HG03378 (cell line): Measurements from ENCODE around the gene ACTG1.

ENCODE experiments used
- ATAC-seq: cut with Tn5 transposase; IDR thresholded peaks from one replicate; pipeline ENCODE4 v1.9.1; 2021; ENCODE audit warnings: mild to moderate bottlenecking, moderate library complexity; ENCODE audit not compliant: unreplicated experiment

ACTG1 gene

GRCh38 chr17:81512562-81513371, at the start of gene ACTG1:
ACTG1 (minus strand) TSS chr17:81512799; CDS start chr17:81512354, 445 bp downstream.
- ATAC-seq = no peak

- ATAC-seq = no peak
These were observed 48.9 kb upstream of the ACTG1 start for GRCh38 chr17:81561494-81561885.

GRCh38 chr17:81558941-81559806, 46.6 kb upstream of the ACTG1 start:
- ATAC-seq = no peak

- ATAC-seq = no peak
These were observed 45.5 kb upstream of the ACTG1 start for GRCh38 chr17:81558115-81558468.

GRCh38 chr17:81557276-81558114, 44.9 kb upstream of the ACTG1 start:
- ATAC-seq = no peak

- ATAC-seq = no peak
These were observed 44.3 kb upstream of the ACTG1 start for GRCh38 chr17:81556863-81557262.

- no peak for ATAC-seq
These were observed 43.6 kb upstream of the ACTG1 start for GRCh38 chr17:81556175-81556691.

- ATAC-seq = no peak
These were observed 41.1 kb upstream of the ACTG1 start for GRCh38 chr17:81553616-81554181.

GRCh38 chr17:81553018-81553615, 40.5 kb upstream of the ACTG1 start:
- ATAC-seq = no peak

- no peak for ATAC-seq
These were observed 39.8 kb upstream of the ACTG1 start, which contains the start of gene FAAP100 for GRCh38 chr17:81552244-81553017. FAAP100 (minus strand) TSS chr17:81552353; CDS start chr17:81552330, 23 bp downstream.

GRCh38 chr17:81551458-81552243, 39.1 kb upstream of the ACTG1 start:
- no peak for ATAC-seq

- ATAC-seq = no peak
These were observed 38.3 kb upstream of the ACTG1 start for GRCh38 chr17:81550830-81551457.

GRCh38 chr17:81550285-81550684, 37.7 kb upstream of the ACTG1 start:
- no peak for ATAC-seq

- ATAC-seq = no peak
These were observed 37.2 kb upstream of the ACTG1 start for GRCh38 chr17:81549826-81550225.

GRCh38 chr17:81549031-81549557, 36.5 kb upstream of the ACTG1 start:
- ATAC-seq = no peak

- no peak for ATAC-seq
These were observed 35.0 kb upstream of the ACTG1 start for GRCh38 chr17:81547614-81547982.

GRCh38 chr17:81546906-81547613, 34.5 kb upstream of the ACTG1 start:
- ATAC-seq = no peak
